Ascending aorta (tissue), 2 donors: ENCODE results near the gene COL15A1. TPM values are rescaled to one million over a fixed set of nuclear protein-coding genes. Genes with fewer than 3 reads are reported as not detected.

Source experiments
- DNase-seq, 2 donors: peaks; one replicate each; pipeline ENCODE4 v3.0.0-alpha.2; 2019; ENCODE audit warnings: low spot score in 2 of 2
- H3K27ac ChIP-seq, 2 donors: fragments of 200-600 bp; sonication (generic); one replicate each; pipeline ENCODE4 v1.5.1; 2016 to 2017; ENCODE audit warnings: mild to moderate bottlenecking in 1 of 2
- H3K27me3 ChIP-seq: fragments of 200-600 bp; sonication (generic); one replicate; pipeline ENCODE4 v1.5.1; 2017
- H3K36me3 ChIP-seq, 2 donors: fragments of 200-600 bp; sonication (generic); one replicate each; pipeline ENCODE4 v1.5.1; 2016
- H3K4me1 ChIP-seq, 2 donors: fragments of 200-600 bp; sonication (generic); one replicate each; pipeline ENCODE4 v1.5.1; 2016 to 2017; ENCODE audit warnings: mild to moderate bottlenecking in 1 of 2
- H3K4me3 ChIP-seq, 2 donors: fragments of 200-600 bp; sonication (generic); one replicate each; pipeline ENCODE4 v1.5.1; 2016 to 2017; ENCODE audit warnings: mild to moderate bottlenecking in 1 of 2
- H3K9me3 ChIP-seq, 2 donors: fragments of 200-600 bp; sonication (generic); one replicate each; pipeline ENCODE4 v1.5.1; 2016
- intact Hi-C: fragments of 100-400 bp; cut with DNase I; formaldehyde crosslinking; loops from one replicate; pipeline ENCODE4 v1.15.1; 2023
- total RNA-seq: library from RNA; depleted of rRNA; stranded (reverse); fragments of >200 nt; gene quantifications from one replicate; pipeline ENCODE4 v1.1.0, GENCODE V29; 2016
- TF ChIP-seq, protein P1 (sequence below), 3 experiments: fragments of 200-600 bp in 2 of 3; fragments of 450-650 bp in 1 of 3; sonication (generic) in 2 of 3; IDR thresholded peaks; one replicate each; pipeline ENCODE4 v1.5.1; 2016 to 2019; ENCODE audit warnings: antibody characterized with exemption in 3 of 3, mild to moderate bottlenecking in 1 of 3, moderate library complexity in 1 of 3

COL15A1 gene
- total RNA-seq, 1 donor from 2014 or later = 58.6 TPM

DNA sequence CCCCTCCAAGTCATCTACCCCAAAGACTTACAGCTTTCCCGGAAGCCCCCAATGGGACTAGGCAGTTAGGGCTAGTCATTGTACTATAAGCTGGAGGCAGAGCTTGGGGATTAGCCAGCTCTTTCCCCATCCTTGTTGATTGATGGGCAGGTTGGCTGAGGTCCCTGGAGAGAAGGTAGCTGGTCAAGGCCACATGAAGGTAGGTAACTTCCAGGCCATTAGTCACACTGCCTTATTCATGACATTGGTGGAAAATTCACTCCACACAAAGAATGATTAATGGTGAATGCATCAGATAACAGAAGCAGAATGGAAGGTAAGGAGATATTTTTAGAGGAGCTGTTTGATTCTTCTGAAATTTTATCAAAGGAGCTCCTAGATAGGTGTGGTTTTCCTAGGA lies 111.7 kb downstream of the COL15A1 start:
- Histone ChIP-seq H3K9me3 (no peaks in the 10 kb centered on the region), H3K4me1 (no peaks in the 10 kb centered on the region), H3K36me3 (no peaks in the 10 kb centered on the region), H3K27me3 (no peaks in the 10 kb centered on the region), H3K4me3 (no peak overlapping the region), H3K27ac (no peak overlapping the region)
- TF ChIP-seq, protein P1, sequence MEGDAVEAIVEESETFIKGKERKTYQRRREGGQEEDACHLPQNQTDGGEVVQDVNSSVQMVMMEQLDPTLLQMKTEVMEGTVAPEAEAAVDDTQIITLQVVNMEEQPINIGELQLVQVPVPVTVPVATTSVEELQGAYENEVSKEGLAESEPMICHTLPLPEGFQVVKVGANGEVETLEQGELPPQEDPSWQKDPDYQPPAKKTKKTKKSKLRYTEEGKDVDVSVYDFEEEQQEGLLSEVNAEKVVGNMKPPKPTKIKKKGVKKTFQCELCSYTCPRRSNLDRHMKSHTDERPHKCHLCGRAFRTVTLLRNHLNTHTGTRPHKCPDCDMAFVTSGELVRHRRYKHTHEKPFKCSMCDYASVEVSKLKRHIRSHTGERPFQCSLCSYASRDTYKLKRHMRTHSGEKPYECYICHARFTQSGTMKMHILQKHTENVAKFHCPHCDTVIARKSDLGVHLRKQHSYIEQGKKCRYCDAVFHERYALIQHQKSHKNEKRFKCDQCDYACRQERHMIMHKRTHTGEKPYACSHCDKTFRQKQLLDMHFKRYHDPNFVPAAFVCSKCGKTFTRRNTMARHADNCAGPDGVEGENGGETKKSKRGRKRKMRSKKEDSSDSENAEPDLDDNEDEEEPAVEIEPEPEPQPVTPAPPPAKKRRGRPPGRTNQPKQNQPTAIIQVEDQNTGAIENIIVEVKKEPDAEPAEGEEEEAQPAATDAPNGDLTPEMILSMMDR (IDR thresholded peaks at IDR 0.05) = no peak
- intact Hi-C loops = no loop called here
- no peak for DNase-seq

DNA sequence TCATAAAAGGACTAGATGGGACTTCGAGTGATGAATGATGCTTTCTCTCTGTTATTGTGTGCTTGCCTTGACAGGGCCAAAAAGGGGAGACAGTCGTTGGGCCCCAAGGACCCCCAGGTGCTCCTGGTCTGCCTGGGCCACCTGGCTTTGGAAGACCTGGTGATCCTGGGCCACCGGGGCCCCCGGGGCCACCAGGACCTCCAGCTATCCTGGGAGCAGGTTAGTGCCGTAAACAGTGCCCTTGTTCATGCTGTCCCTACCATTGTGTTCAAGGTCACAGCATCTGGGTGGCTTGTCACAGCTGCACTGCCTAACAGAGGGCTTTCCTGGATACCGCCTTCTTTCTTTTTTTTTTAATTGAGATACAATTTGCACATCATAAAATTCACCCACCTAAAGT lies 112.5 kb downstream of the COL15A1 start:
- TF ChIP-seq, protein P1 (IDR thresholded peaks at IDR 0.05) = no peak
- H3K4me1 ChIP-seq = no peaks in the 10 kb centered on the region
- no peaks in the 10 kb centered on the region for H3K36me3 ChIP-seq
- H3K27ac ChIP-seq = no peak overlapping the region
- no peaks in the 10 kb centered on the region for H3K27me3 ChIP-seq
- DNase-seq = no peak
- H3K4me3 ChIP-seq = no peak overlapping the region
- no peaks in the 10 kb centered on the region for H3K9me3 ChIP-seq
- intact Hi-C loops = no loop called here

- H3K27ac ChIP-seq = no peak overlapping the region
- TF ChIP-seq, protein P1 (IDR thresholded peaks at IDR 0.05) = no peak
- intact Hi-C loops = no loop called here
- no peaks in the 10 kb centered on the region for H3K36me3 ChIP-seq
- H3K27me3 ChIP-seq = no peaks in the 10 kb centered on the region
- no peaks in the 10 kb centered on the region for H3K4me1 ChIP-seq
- no peaks in the 10 kb centered on the region for H3K9me3 ChIP-seq
- no peak overlapping the region for H3K4me3 ChIP-seq
- DNase-seq = no peak
Measured at GRCh38 chr9:99056886-99057664, 113.4 kb downstream of the COL15A1 start.

- intact Hi-C loops = no loop called here
- Histone ChIP-seq H3K4me1 (no peaks in the 10 kb centered on the region), H3K27ac (no peak overlapping the region), H3K4me3 (no peak overlapping the region), H3K27me3 (no peaks in the 10 kb centered on the region), H3K9me3 (no peaks in the 10 kb centered on the region), H3K36me3 (no peaks in the 10 kb centered on the region)
- no peak for DNase-seq
- TF ChIP-seq, protein P1 (IDR thresholded peaks at IDR 0.05) = no peak
Measured at GRCh38 chr9:99057665-99058625, 114.2 kb downstream of the COL15A1 start.

- H3K27me3 ChIP-seq = no peaks in the 10 kb centered on the region
- H3K4me1 ChIP-seq = no peaks in the 10 kb centered on the region
- TF ChIP-seq, protein P1 (IDR thresholded peaks at IDR 0.05) = no peak
- intact Hi-C loops = no loop called here
- H3K27ac ChIP-seq = peak overlapping the region; percentile 43 to 60
- no peaks in the 10 kb centered on the region for H3K36me3 ChIP-seq
- no peak overlapping the region for H3K4me3 ChIP-seq
- H3K9me3 ChIP-seq = no peaks in the 10 kb centered on the region
- peak in 1 of 2 donors; percentile 25 for DNase-seq
Measured at GRCh38 chr9:99058964-99059921, 115.5 kb downstream of the COL15A1 start.
